Left lung (tissue), 10 donors: ENCODE results near the gene AQP2. TPM values are rescaled to one million over a fixed set of nuclear protein-coding genes. Genes with fewer than 3 reads are reported as not detected.

Source experiments
- ATAC-seq: fragments of 200-7000 bp; cut with Tn5 transposase; one replicate; pipeline ENCODE4 v1.9.1; 2020; ENCODE audit warnings: moderate library complexity
- DNase-seq, 4 donors: peaks; one replicate each; pipeline ENCODE4 v3.0.0-alpha.2; 2013 to 2020
- H3K27ac ChIP-seq, 2 donors: fragments of 200-600 bp; sonication (generic) in 1 of 2; one replicate each; pipeline versions ENCODE4 v1.5.0 to v1.8.0; 2020 to 2021
- H3K27me3 ChIP-seq, 2 donors: fragments of 200-600 bp; sonication (generic) in 1 of 2; one replicate each; pipeline versions ENCODE4 v1.5.0 to v1.8.0; 2020 to 2021
- H3K36me3 ChIP-seq, 2 donors: fragments of 200-600 bp; sonication (generic) in 1 of 2; one replicate each; pipeline versions ENCODE4 v1.5.0 to v1.8.0; 2020 to 2021
- H3K4me1 ChIP-seq, 2 donors: fragments of 200-600 bp; one replicate each; pipeline ENCODE4 v1.8.0; 2021
- H3K4me3 ChIP-seq, 2 donors: fragments of 200-600 bp; sonication (generic) in 1 of 2; one replicate each; pipeline versions ENCODE4 v1.5.0 to v1.8.0; 2020 to 2021; ENCODE audit warnings: mild to moderate bottlenecking in 1 of 2
- H3K9me3 ChIP-seq, 2 donors: fragments of 200-600 bp; sonication (generic) in 1 of 2; one replicate each; pipeline versions ENCODE4 v1.5.0 to v1.8.0; 2020 to 2021
- intact Hi-C, 2 donors: fragments of 100-400 bp; cut with DNase I; formaldehyde crosslinking; loops; one replicate each; pipeline versions ENCODE4 v1.11.2 to v1.14.2; 2022
- polyA plus RNA-seq, 6 donors: library from polyadenylated mRNA; unstranded; fragments of 120-200 nt; gene quantifications; one replicate each; pipeline ENCODE4 v1.2.1, GENCODE V29; 2013; ENCODE audit not compliant: insufficient read length in 6 of 6
- total RNA-seq, 2 donors: library from RNA; stranded (reverse); fragmentation: NEBNext Ultra II Directional; extraction: Animal tissue kit (Norgen Biotek cat#: 25700); gene quantifications; one replicate each; pipeline ENCODE4 v1.2.1, GENCODE V29; 2021
- TF ChIP-seq, protein P1 (sequence below), 2 donors: fragments of 200-600 bp; sonication (generic) in 1 of 2; IDR thresholded peaks; one replicate each; pipeline versions ENCODE4 v1.5.0 to v1.8.0; 2021; ENCODE audit warnings: antibody characterized with exemption in 2 of 2
- donor health status: DM: no; HTN: yes; CAD: no.
- donor health status: DM: no; HTN: no; CAD: no.

The AQP2 gene
- total and polyA plus RNA-seq, 8 donors, result 0.13 to 2.0 (median 0.42) TPM; not detected in 1

DNA sequence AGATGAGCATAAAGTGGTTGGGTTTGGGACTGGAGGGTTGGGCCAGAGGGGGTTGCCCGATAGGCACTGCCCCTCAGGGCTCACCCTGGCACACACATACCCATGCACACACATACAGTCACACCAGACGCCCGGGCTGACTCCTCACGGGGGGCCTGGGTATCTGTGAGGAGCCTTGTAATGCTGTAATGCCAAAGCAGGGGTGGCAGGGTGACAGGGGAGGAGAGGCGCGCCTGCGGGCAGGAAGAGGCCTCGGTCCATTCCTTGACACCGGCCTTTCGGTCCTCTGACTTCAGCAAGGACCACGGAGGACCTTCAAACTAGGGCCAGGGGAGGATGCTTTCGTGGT, 47.2 kb upstream of the AQP2 start:
- Histone ChIP-seq H3K4me3 (peak overlapping the region in 1 of 2 donors; percentile 3), H3K27ac (no peak overlapping the region), H3K36me3 (no peaks in the 10 kb centered on the region), H3K4me1 (peaks cover 0 to 8% of the 10 kb centered on the region in 2 donors), H3K9me3 (no peaks in the 10 kb centered on the region), H3K27me3 (peaks cover 6 to 50% of the 10 kb centered on the region in 2 donors)
- intact Hi-C loops, result no loop called here
- ATAC-seq, result no peak
- peak in 2 of 4 donors; percentile 28 to 54 for DNase-seq
- TF ChIP-seq, protein P1, sequence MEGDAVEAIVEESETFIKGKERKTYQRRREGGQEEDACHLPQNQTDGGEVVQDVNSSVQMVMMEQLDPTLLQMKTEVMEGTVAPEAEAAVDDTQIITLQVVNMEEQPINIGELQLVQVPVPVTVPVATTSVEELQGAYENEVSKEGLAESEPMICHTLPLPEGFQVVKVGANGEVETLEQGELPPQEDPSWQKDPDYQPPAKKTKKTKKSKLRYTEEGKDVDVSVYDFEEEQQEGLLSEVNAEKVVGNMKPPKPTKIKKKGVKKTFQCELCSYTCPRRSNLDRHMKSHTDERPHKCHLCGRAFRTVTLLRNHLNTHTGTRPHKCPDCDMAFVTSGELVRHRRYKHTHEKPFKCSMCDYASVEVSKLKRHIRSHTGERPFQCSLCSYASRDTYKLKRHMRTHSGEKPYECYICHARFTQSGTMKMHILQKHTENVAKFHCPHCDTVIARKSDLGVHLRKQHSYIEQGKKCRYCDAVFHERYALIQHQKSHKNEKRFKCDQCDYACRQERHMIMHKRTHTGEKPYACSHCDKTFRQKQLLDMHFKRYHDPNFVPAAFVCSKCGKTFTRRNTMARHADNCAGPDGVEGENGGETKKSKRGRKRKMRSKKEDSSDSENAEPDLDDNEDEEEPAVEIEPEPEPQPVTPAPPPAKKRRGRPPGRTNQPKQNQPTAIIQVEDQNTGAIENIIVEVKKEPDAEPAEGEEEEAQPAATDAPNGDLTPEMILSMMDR (IDR thresholded peaks at IDR 0.05), result no peak

DNA sequence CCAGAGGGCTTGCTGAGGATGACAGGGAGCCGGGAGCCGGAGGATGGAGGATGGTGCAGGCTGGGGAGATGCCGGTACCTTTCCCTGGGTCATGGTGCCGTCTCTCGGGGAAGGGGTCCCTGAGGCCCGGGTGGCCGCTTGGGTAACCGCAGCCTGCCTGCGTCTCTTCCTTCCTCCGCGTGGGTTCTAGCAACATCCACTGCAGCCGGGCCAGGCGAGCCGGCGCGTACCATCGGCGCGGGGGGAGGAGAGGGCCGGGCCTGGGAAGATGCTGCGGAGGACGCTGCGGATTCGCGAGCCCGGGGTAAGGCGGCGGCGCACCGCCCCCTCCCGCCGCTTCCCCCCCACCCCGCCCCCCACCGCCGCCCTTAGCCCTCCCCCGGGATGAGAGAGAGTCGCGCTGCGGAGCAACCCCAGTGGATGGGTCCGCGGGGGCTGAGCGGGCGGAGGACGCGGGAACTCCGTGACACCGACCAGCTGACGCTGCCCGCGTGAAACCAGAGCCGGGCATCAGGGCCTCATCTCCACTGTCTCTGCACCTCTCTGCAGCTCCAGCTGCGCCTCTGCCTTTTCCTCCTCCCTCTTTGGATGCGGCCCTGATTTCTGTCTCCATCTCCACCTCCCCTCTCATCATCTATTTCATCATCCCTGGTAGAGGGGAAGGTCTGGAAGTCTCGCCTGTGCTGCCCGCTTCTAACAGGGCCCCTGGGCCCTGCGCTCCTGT, 46.7 kb upstream of the AQP2 start, which contains the start of gene FAIM2:
FAIM2 (minus strand) TSS at position 201 of the 724 bp plus-strand sequence; CDS start at position 93, 108 bp downstream.
- Histone ChIP-seq H3K9me3 (no peaks in the 10 kb centered on the region), H3K27me3 (peaks cover 6 to 50% of the 10 kb centered on the region in 2 donors), H3K27ac (no peak within 1 kb of the TSS), H3K36me3 (no peaks in the 10 kb centered on the region), H3K4me1 (peaks cover 0 to 8% of the 10 kb centered on the region in 2 donors), H3K4me3 (peak within 1 kb of the TSS in 1 of 2 donors; percentile 3)
- peak; percentile 71 for ATAC-seq
- peak in 3 of 4 donors; percentile 47 to 82 (median 48) for DNase-seq
- TF ChIP-seq, protein P1 (IDR thresholded peaks at IDR 0.05), result no peak
- intact Hi-C loops, result no loop called here

- no peak overlapping the region for H3K4me3 ChIP-seq
- DNase-seq (peak in 2 of 4 donors; percentile 14 to 20), ATAC-seq (no peak)
- H3K4me1 ChIP-seq, result peaks cover 0 to 8% of the 10 kb centered on the region in 2 donors
- no peaks in the 10 kb centered on the region for H3K9me3 ChIP-seq
- H3K27me3 ChIP-seq, result peaks cover 6 to 50% of the 10 kb centered on the region in 2 donors
- H3K27ac ChIP-seq, result no peak overlapping the region
- intact Hi-C loops, result no loop called here
- no peaks in the 10 kb centered on the region for H3K36me3 ChIP-seq
- TF ChIP-seq, protein P1 (IDR thresholded peaks at IDR 0.05), result no peak
Measured at GRCh38 chr12:49904601-49905000, 45.9 kb upstream of the AQP2 start.

GRCh38 chr12:49905718-49906314, 44.7 kb upstream of the AQP2 start:
- intact Hi-C loops, result no loop called here
- peaks cover 6 to 44% of the 10 kb centered on the region in 2 donors for H3K27me3 ChIP-seq
- H3K4me3 ChIP-seq, result no peak overlapping the region
- DNase-seq (peak in 2 of 4 donors; percentile 2 to 18), ATAC-seq (no peak)
- no peaks in the 10 kb centered on the region for H3K36me3 ChIP-seq
- H3K27ac ChIP-seq, result no peak overlapping the region
- no peaks in the 10 kb centered on the region for H3K9me3 ChIP-seq
- H3K4me1 ChIP-seq, result peaks cover 0 to 8% of the 10 kb centered on the region in 2 donors
- TF ChIP-seq, protein P1 (IDR thresholded peaks at IDR 0.05), result no peak

GRCh38 chr12:49907352-49907751, 43.2 kb upstream of the AQP2 start:
- ATAC-seq (no peak), DNase-seq (peak in 1 of 4 donors; percentile 24)
- Histone ChIP-seq H3K27ac (no peak overlapping the region), H3K36me3 (no peaks in the 10 kb centered on the region), H3K4me3 (no peak overlapping the region), H3K4me1 (peaks cover 0 to 8% of the 10 kb centered on the region in 2 donors), H3K27me3 (peaks cover 6 to 37% of the 10 kb centered on the region in 2 donors), H3K9me3 (no peaks in the 10 kb centered on the region)
- intact Hi-C loops, result no loop called here
- TF ChIP-seq, protein P1 (IDR thresholded peaks at IDR 0.05), result no peak
